K562 (cell line): Measurements from ENCODE around the gene MAP2K3. TPM values are rescaled to one million over a fixed set of nuclear protein-coding genes. Genes with fewer than 3 reads are reported as not detected.

ENCODE experiments used
- ATAC-seq: fragments of 200-7000 bp; cut with Tn5 transposase; 3 replicates; pipeline ENCODE4 v1.9.1; 2020; ENCODE audit warnings: moderate library complexity
- BruUV-seq: library from RNA; stranded (reverse); fragments of 400-500 nt; replicated peaks from 2 replicates; lab custom pipeline; 2021; lab: Mats Ljungman, UMichigan
- CTCF ChIA-PET: fragments of 300-600 bp; formaldehyde crosslinking; extraction: SDS; loops from one replicate; lab custom pipeline; 2021; ENCODE audit warnings: low intra/inter-chr PET ratio; lab: Yijun Ruan, JAX
- POLR2A ChIA-PET: fragments of 300-600, 350-650 bp; sonication (Branson Sonifier 250); formaldehyde crosslinking; extraction: SDS; loops from one replicate; lab custom pipeline; 2021; ENCODE audit warnings: antibody characterized with exemption, inconsistent platforms; lab: Yijun Ruan, JAX
- DNase-seq, 4 experiments: peaks; one replicate each; pipeline versions ENCODE4 v3.0.0 to v3.0.0-alpha.2; 2011 to 2018; ENCODE audit warnings: low spot score in 3 of 4, mixed read lengths in 3 of 4; ENCODE audit errors: extremely low read depth in 1 of 4
- FAIRE-seq: peaks from 2 replicates; lab custom pipeline; 2011; peaks lifted over from hg19 to GRCh38; lab: Jason Lieb, UNC
- H2AFZ ChIP-seq: 2 replicates; pipeline ENCODE4 v1.6.0; 2011; ENCODE audit warnings: low read depth, low read length, control low read depth, inconsistent platforms
- H3K27ac ChIP-seq: fragments of 200-600 bp; 3 replicates; pipeline ENCODE4 v1.8.0; 2011; ENCODE audit warnings: low read depth, mild to moderate bottlenecking, control low read depth, inconsistent platforms, low read length, moderate library complexity, mixed read lengths; ENCODE audit errors: extremely low read depth
- H3K27me3 ChIP-seq, 2 experiments: fragments of 300-600 bp in 1 of 2; 2 replicates in 1 of 2; 3 replicates in 1 of 2; pipeline versions ENCODE4 v1.6.0 to v1.8.0; 2011; ENCODE audit warnings: inconsistent platforms in 2 of 2, low read length in 2 of 2, mild to moderate bottlenecking in 1 of 2, mixed read lengths in 1 of 2, moderate library complexity in 1 of 2; ENCODE audit not compliant: control insufficient read depth in 2 of 2, insufficient read depth in 2 of 2
- H3K36me3 ChIP-seq: fragments of 300-600 bp; 3 replicates; pipeline ENCODE4 v1.8.0; 2011; ENCODE audit warnings: mild to moderate bottlenecking, low read length, inconsistent platforms; ENCODE audit not compliant: control insufficient read depth, insufficient read depth
- H3K4me1 ChIP-seq, 2 experiments: fragments of 200-600 bp in 1 of 2; replicated peaks in 1 of 2; 2 replicates in 1 of 2; 3 replicates in 1 of 2; pipeline versions ENCODE4 v1.5.1 to v1.8.0; 2011; ENCODE audit warnings: inconsistent platforms in 2 of 2, low read length in 2 of 2, mild to moderate bottlenecking in 1 of 2, mixed read lengths in 1 of 2, moderate library complexity in 1 of 2; ENCODE audit not compliant: control insufficient read depth in 2 of 2, insufficient read depth in 2 of 2
- H3K4me2 ChIP-seq: 2 replicates; pipeline ENCODE4 v1.6.1; 2011; ENCODE audit warnings: low read length, control low read depth, inconsistent platforms, mixed read lengths; ENCODE audit not compliant: insufficient read depth
- H3K4me3 ChIP-seq: fragments of 200-600 bp; sonication (generic), shearing (Covaris generic); 2 replicates; pipeline ENCODE4 v1.5.1; 2016; ENCODE audit warnings: control low read depth, inconsistent platforms
- H3K79me2 ChIP-seq: fragments of 200-600 bp; 3 replicates; pipeline ENCODE4 v1.8.0; 2011; ENCODE audit warnings: low read length, inconsistent platforms; ENCODE audit not compliant: control insufficient read depth, insufficient read depth
- H3K9ac ChIP-seq, 2 experiments: 2 replicates each; pipeline versions ENCODE4 v1.6.0 to v1.6.1; 2011; ENCODE audit warnings: low read depth in 2 of 2, low read length in 2 of 2, control low read depth in 1 of 2, inconsistent platforms in 1 of 2, mild to moderate bottlenecking in 1 of 2, mixed read lengths in 1 of 2; ENCODE audit not compliant: insufficient read depth in 1 of 2
- H3K9me1 ChIP-seq: one replicate; pipeline ENCODE4 v1.6.0; 2011; ENCODE audit warnings: inconsistent platforms, mild to moderate bottlenecking, low read length, moderate library complexity; ENCODE audit not compliant: control insufficient read depth, insufficient read depth
- H3K9me3 ChIP-seq: replicated peaks from 2 replicates; pipeline ENCODE4 v1.5.1; 2011; ENCODE audit warnings: low read depth, low read length, inconsistent platforms; ENCODE audit not compliant: control insufficient read depth, insufficient read depth
- H4K20me1 ChIP-seq: replicated peaks from 2 replicates; pipeline ENCODE4 v1.6.1; 2011; ENCODE audit warnings: low read length, inconsistent platforms, mixed read lengths; ENCODE audit not compliant: control insufficient read depth, insufficient read depth
- ADNP ChIP-seq: fragments of 200-800 bp; sonication (Bioruptor generic); IDR thresholded peaks from 2 replicates; pipeline ENCODE4 v1.6.1; 2016; ENCODE audit warnings: missing genetic modification characterization, missing compliant biosample characterization
- BCOR ChIP-seq: fragments of 450-650 bp; IDR thresholded peaks from 2 replicates; pipeline ENCODE4 v1.6.1; 2016
- CBFA2T2 ChIP-seq: fragments of 450-650 bp; conservative IDR thresholded peaks from 2 replicates; pipeline ENCODE4 v1.6.1; 2017; ENCODE audit warnings: mild to moderate bottlenecking
- KDM1A ChIP-seq, 2 experiments: fragments of 450-650 bp; IDR thresholded peaks; 2 replicates each; pipeline ENCODE4 v1.6.1; 2016; ENCODE audit warnings: mild to moderate bottlenecking in 2 of 2
- NFIC ChIP-seq: fragments of 450-650 bp; IDR thresholded peaks from 2 replicates; pipeline ENCODE4 v1.6.1; 2017; ENCODE audit warnings: mild to moderate bottlenecking, inconsistent platforms
- NUFIP1 ChIP-seq: fragments of 450-650 bp; IDR thresholded peaks from 2 replicates; pipeline ENCODE4 v1.6.1; 2018; ENCODE audit not compliant: partially characterized antibody
- RBM25 ChIP-seq: fragments of 200-400 bp; formaldehyde crosslinking; IDR thresholded peaks from 2 replicates; pipeline ENCODE4 v1.6.1; 2018; ENCODE audit warnings: low read length, low read depth, moderate library complexity; ENCODE audit not compliant: severe bottlenecking
- XRCC5 ChIP-seq: fragments of 200-400 bp; formaldehyde crosslinking; IDR thresholded peaks from 2 replicates; pipeline ENCODE4 v1.6.1; 2017; ENCODE audit warnings: low read depth, mild to moderate bottlenecking, low read length
- ZNF384 ChIP-seq: IDR thresholded peaks from 2 replicates; pipeline ENCODE4 v1.6.1; 2012; ENCODE audit warnings: low read depth, low read length, improper control_type of control experiment
- ZNF551 ChIP-seq: fragments of 250-450 bp; sonication (Bioruptor Pico); IDR thresholded peaks from 2 replicates; pipeline ENCODE4 v1.5.0; 2021; ENCODE audit warnings: mild to moderate bottlenecking, moderate library complexity
- WGBS: fragments of 100-300 bp; shearing (Covaris generic); methylation state at CpG from one replicate; pipeline ENCODE4 v1.1.6; 2016; ENCODE audit warnings: low coverage, mixed read lengths; ENCODE audit not compliant: insufficient coverage; ENCODE audit errors: missing lambda C conversion rate; 5-methylcytosine and 5-hydroxymethylcytosine counted together
- in situ Hi-C: fragments of 300-500 bp; cut with MboI; formaldehyde crosslinking; loops from 4 replicates; pipeline ENCODE4 v1.15.0; 2018; ENCODE audit warnings: inconsistent platforms, mixed read lengths
- intact Hi-C: fragments of 100-400 bp; cut with micrococcal nuclease; formaldehyde crosslinking; loops from 2 replicates; pipeline ENCODE4 v1.14.2; 2022
- polyA plus RNA-seq, 8 experiments: library from polyadenylated mRNA; depleted of rRNA in 4 of 8; stranded (reverse) in 5 of 8; unstranded in 3 of 8; fragments of >200 nt; fragmentation: Nextera tagmentation in 2 of 8; fragmentation: Illumina TruSeq in 1 of 8; extraction: Ambion mirVana in 2 of 8; extraction: Trizol in 1 of 8; gene quantifications; 2 replicates each; pipeline versions ENCODE4 v1.2.1 to v1.2.3, GENCODE V29; 2011 to 2014; ENCODE audit warnings: inconsistent platforms in 1 of 8, missing spikeins in 1 of 8
- total RNA-seq, 7 experiments: library from RNA; depleted of rRNA in 6 of 7; stranded (reverse); fragments of >200 nt in 6 of 7; fragmentation: Illumina TruSeq in 2 of 7; extraction: Trizol in 2 of 7; gene quantifications; 2 replicates each; pipeline versions ENCODE4 v1.2.1 to v1.2.3, GENCODE V29; 2011 to 2021; ENCODE audit warnings: low replicate concordance in 1 of 7

Gene MAP2K3
- total and polyA plus RNA-seq, 9 of the 15 experiments (the other 6 are each of a cell fraction or from before 2014, with no cell fraction given) = 0.18 to 14.8 (median 3.5) TPM

DNA sequence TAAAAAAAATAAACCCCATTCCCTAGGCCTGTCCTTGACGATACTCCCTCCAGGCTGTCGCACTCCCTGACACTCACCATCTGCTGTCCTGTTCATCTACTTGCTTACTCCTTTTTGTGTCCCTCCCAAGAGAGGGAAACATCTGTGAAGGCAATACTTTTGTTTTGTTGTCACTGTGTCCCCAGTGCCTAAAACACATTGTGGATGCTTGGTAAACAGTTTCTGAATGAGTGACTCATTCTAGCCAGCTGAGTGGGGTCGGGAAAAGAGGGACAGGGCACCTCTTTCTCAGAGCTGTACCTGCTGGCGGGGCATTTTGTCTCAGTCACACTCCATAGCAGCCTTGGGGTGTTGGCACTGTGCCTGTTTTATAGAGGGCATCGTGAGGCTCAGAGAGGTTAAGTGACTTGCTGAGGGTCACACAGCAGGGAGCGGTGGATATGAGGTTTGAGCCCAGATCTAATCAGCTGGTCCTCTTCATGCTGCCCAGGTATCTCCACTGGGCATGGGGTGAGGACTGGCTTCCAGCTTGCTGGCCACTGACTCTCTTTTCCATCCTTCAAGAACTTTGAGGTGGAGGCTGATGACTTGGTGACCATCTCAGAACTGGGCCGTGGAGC, 15.6 kb downstream of the MAP2K3 start:
- POLR2A ChIA-PET = interaction anchor here (0.8 kb wide), 1 partner anchor 12 kb away, joined by 3 read pairs; no protein-coding TSS in a partner anchor
- H3K9me3 ChIP-seq = no peaks in the 10 kb centered on the region
- 37% methylated on average over 7 of the region's 7 CpGs for WGBS
- H3K4me3 ChIP-seq = no peak overlapping the region
- no peak overlapping the region for H3K4me2 ChIP-seq
- H3K27ac ChIP-seq = no peak overlapping the region
- CTCF ChIA-PET = no interaction called here
- no TSS peak for BruUV-seq
- H4K20me1 ChIP-seq = peaks cover 7% of the 10 kb centered on the region; the same call in 1 of the 2 replicates
- peak in 1 of 4 experiments; percentile 11 for DNase-seq
- peaks cover 16% of the 10 kb centered on the region; the same call in 2 of the 3 replicates for H3K36me3 ChIP-seq
- no peaks in the 10 kb centered on the region for H3K79me2 ChIP-seq
- intact Hi-C loops (no loop called here), in situ Hi-C loops (loop anchor here (10.0 to 25.0 kb wide), 2 partner anchors 762 to 1085 kb away; no protein-coding TSS in a partner anchor)
- no peak for ATAC-seq
- no peak for FAIRE-seq
- H3K9ac ChIP-seq = no peak overlapping the region
- TF ChIP-seq CBFA2T2 (no peak), NFIC (0 out of 2 replicates have a peak, but pooled peaks have one; percentile 47), ZNF384 (no peak), BCOR (peak; percentile 92), RBM25 (peak; percentile 86), KDM1A (IDR thresholded peaks at IDR 0.05) (peak; percentile 21 to 60; a peak in 1 of 4 replicates), ADNP (tag) (peak; percentile 49; the same call in 1 of the 2 replicates), XRCC5 (no peak), ZNF551 (no peak), NUFIP1 (no peak)
- peaks cover 0 to 33% of the 10 kb centered on the region in 2 experiments; a peak in 4 of 5 replicates for H3K4me1 ChIP-seq
- H3K27me3 ChIP-seq = no peaks in the 10 kb centered on the region
- no peak overlapping the region for H2AFZ ChIP-seq
- peaks cover 3% of the 10 kb centered on the region for H3K9me1 ChIP-seq
